ENCODE measurements around the gene FANCC. TPM values are rescaled to one million over a fixed set of nuclear protein-coding genes. Genes with fewer than 3 reads are reported as not detected.

The FANCC gene
- total and polyA plus RNA-seq, 4 donors, result 8.3 to 32.4 (median 11.5) TPM

- Histone ChIP-seq H3K9ac (ENCODE audit: low read depth in 1 of 2, low read length in 2 of 2) (no peak overlapping the region), H3K27me3 (ENCODE audit: control insufficient read depth in 4 of 4, insufficient read depth in 4 of 4, low read length in 3 of 4) (no peaks in the 10 kb centered on the region), H3K27ac (ENCODE audit: low read depth in 1 of 2, low read length in 2 of 2) (no peak overlapping the region), H3K36me3 (ENCODE audit: control insufficient read depth in 4 of 4, insufficient read depth in 3 of 4, low read depth in 1 of 4, low read length in 3 of 4) (no peaks in the 10 kb centered on the region), H3K4me3 (ENCODE audit: low read depth in 1 of 3, low read length in 3 of 3) (no peak overlapping the region), H3K9me3 (ENCODE audit: control insufficient read depth in 4 of 4, low read length in 3 of 4) (no peaks in the 10 kb centered on the region), H3K4me1 (ENCODE audit: control insufficient read depth in 4 of 4, insufficient read depth in 4 of 4, low read length in 3 of 4) (no peaks in the 10 kb centered on the region)
- 85% methylated on average over 13 of the region's 13 CpGs for WGBS
- no peak for DNase-seq (ENCODE audit: low spot score)
- TF ChIP-seq RAD21 (IDR thresholded peaks at IDR 0.05), result no peak
Measured at GRCh38 chr9:95342571-95342970, 25.1 kb upstream of the FANCC start.

GRCh38 chr9:95341293-95341962 is 23.9 kb upstream of the FANCC start:
- Histone ChIP-seq H3K36me3 (ENCODE audit: control insufficient read depth in 4 of 4, insufficient read depth in 3 of 4, low read depth in 1 of 4, low read length in 3 of 4) (no peaks in the 10 kb centered on the region), H3K4me3 (ENCODE audit: low read depth in 1 of 3, low read length in 3 of 3) (no peak overlapping the region), H3K4me1 (ENCODE audit: control insufficient read depth in 4 of 4, insufficient read depth in 4 of 4, low read length in 3 of 4) (no peaks in the 10 kb centered on the region), H3K9ac (ENCODE audit: low read depth in 1 of 2, low read length in 2 of 2) (no peak overlapping the region), H3K27me3 (ENCODE audit: control insufficient read depth in 4 of 4, insufficient read depth in 4 of 4, low read length in 3 of 4) (no peaks in the 10 kb centered on the region), H3K9me3 (ENCODE audit: control insufficient read depth in 4 of 4, low read length in 3 of 4) (no peaks in the 10 kb centered on the region), H3K27ac (ENCODE audit: low read depth in 1 of 2, low read length in 2 of 2) (no peak overlapping the region)
- TF ChIP-seq RAD21 (IDR thresholded peaks at IDR 0.05), result peak in 1 of 2 donors; percentile 31
- no peak for TF ChIP-seq FOXA1 (IDR thresholded peaks at IDR 0.05)
- TF ChIP-seq NR2F2 (IDR thresholded peaks at IDR 0.05), result no peak
- TF ChIP-seq TAF1 (conservative IDR thresholded peaks at IDR 0.05), result no peak
- TF ChIP-seq ZBTB33 (IDR thresholded peaks at IDR 0.05), result no peak
- TF ChIP-seq YY1 (IDR thresholded peaks at IDR 0.05), result no peak
- no peak for DNase-seq (ENCODE audit: low spot score)
- 68% methylated on average over 5 of the region's 5 CpGs for WGBS

DNA sequence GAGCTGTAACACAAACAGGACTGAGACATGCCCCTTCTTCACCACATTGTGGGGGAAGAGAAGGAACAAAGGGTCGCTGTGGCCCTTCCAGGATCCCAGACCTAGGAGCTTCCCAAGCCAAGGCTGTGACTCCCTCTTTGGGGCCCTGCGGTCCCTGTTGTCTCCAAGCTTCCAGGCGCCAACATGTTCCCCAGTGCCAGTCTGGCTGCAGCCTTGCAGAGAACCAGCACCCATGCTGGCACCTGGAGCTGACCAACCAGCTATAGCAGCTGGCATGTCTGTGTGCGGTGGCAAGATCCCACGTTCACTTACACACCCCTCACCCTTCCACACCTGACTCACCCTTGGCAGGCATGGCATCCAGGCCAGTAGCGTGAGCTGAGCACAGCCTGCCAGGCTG is 20.7 kb upstream of the FANCC start:
- Histone ChIP-seq H3K4me1 (ENCODE audit: control insufficient read depth in 4 of 4, insufficient read depth in 4 of 4, low read length in 3 of 4) (no peaks in the 10 kb centered on the region), H3K4me3 (ENCODE audit: low read depth in 1 of 3, low read length in 3 of 3) (no peak overlapping the region), H3K27me3 (ENCODE audit: control insufficient read depth in 4 of 4, insufficient read depth in 4 of 4, low read length in 3 of 4) (no peaks in the 10 kb centered on the region), H3K9me3 (ENCODE audit: control insufficient read depth in 4 of 4, low read length in 3 of 4) (no peaks in the 10 kb centered on the region), H3K9ac (ENCODE audit: low read depth in 1 of 2, low read length in 2 of 2) (no peak overlapping the region), H3K27ac (ENCODE audit: low read depth in 1 of 2, low read length in 2 of 2) (no peak overlapping the region), H3K36me3 (ENCODE audit: control insufficient read depth in 4 of 4, insufficient read depth in 3 of 4, low read depth in 1 of 4, low read length in 3 of 4) (no peaks in the 10 kb centered on the region)
- TF ChIP-seq EGR1 (IDR thresholded peaks at IDR 0.05; ENCODE audit: low read depth in 2 of 2) (no peak), HNF4A (conservative IDR thresholded peaks at IDR 0.05) (no peak), HNF4G (IDR thresholded peaks at IDR 0.05) (no peak), SP1 (IDR thresholded peaks at IDR 0.05) (no peak), NR2F2 (IDR thresholded peaks at IDR 0.05) (no peak), TAF1 (conservative IDR thresholded peaks at IDR 0.05) (no peak), GABPA (IDR thresholded peaks at IDR 0.05 in 1 of 2, conservative IDR thresholded peaks at IDR 0.05 in 1 of 2) (no peak)
- no peak for DNase-seq (ENCODE audit: low spot score)
- WGBS, result 96% methylated on average over 6 of the region's 6 CpGs

GRCh38 chr9:95336281-95336680 is 18.8 kb upstream of the FANCC start:
- Histone ChIP-seq H3K4me3 (ENCODE audit: low read depth in 1 of 3, low read length in 3 of 3) (no peak overlapping the region), H3K4me1 (ENCODE audit: control insufficient read depth in 4 of 4, insufficient read depth in 4 of 4, low read length in 3 of 4) (no peaks in the 10 kb centered on the region), H3K36me3 (ENCODE audit: control insufficient read depth in 4 of 4, insufficient read depth in 3 of 4, low read depth in 1 of 4, low read length in 3 of 4) (no peaks in the 10 kb centered on the region), H3K27ac (ENCODE audit: low read depth in 1 of 2, low read length in 2 of 2) (no peak overlapping the region), H3K9ac (ENCODE audit: low read depth in 1 of 2, low read length in 2 of 2) (no peak overlapping the region), H3K9me3 (ENCODE audit: control insufficient read depth in 4 of 4, low read length in 3 of 4) (no peaks in the 10 kb centered on the region), H3K27me3 (ENCODE audit: control insufficient read depth in 4 of 4, insufficient read depth in 4 of 4, low read length in 3 of 4) (no peaks in the 10 kb centered on the region)
- TF ChIP-seq, protein P1, sequence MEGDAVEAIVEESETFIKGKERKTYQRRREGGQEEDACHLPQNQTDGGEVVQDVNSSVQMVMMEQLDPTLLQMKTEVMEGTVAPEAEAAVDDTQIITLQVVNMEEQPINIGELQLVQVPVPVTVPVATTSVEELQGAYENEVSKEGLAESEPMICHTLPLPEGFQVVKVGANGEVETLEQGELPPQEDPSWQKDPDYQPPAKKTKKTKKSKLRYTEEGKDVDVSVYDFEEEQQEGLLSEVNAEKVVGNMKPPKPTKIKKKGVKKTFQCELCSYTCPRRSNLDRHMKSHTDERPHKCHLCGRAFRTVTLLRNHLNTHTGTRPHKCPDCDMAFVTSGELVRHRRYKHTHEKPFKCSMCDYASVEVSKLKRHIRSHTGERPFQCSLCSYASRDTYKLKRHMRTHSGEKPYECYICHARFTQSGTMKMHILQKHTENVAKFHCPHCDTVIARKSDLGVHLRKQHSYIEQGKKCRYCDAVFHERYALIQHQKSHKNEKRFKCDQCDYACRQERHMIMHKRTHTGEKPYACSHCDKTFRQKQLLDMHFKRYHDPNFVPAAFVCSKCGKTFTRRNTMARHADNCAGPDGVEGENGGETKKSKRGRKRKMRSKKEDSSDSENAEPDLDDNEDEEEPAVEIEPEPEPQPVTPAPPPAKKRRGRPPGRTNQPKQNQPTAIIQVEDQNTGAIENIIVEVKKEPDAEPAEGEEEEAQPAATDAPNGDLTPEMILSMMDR (IDR thresholded peaks at IDR 0.05; ENCODE audit: low read depth, low read length, missing input control), result peak; percentile 71
- TF ChIP-seq HNF4G (IDR thresholded peaks at IDR 0.05) (no peak), TAF1 (conservative IDR thresholded peaks at IDR 0.05) (no peak), YY1 (IDR thresholded peaks at IDR 0.05) (no peak), RAD21 (IDR thresholded peaks at IDR 0.05) (peak; percentile 80 to 83), FOXA1 (IDR thresholded peaks at IDR 0.05) (no peak), FOXA2 (IDR thresholded peaks at IDR 0.05) (no peak), ATF3 (IDR thresholded peaks at IDR 0.05) (no peak), EGR1 (IDR thresholded peaks at IDR 0.05; ENCODE audit: low read depth in 2 of 2) (no peak), ZBTB33 (IDR thresholded peaks at IDR 0.05) (no peak), GABPA (IDR thresholded peaks at IDR 0.05 in 1 of 2, conservative IDR thresholded peaks at IDR 0.05 in 1 of 2) (no peak), RXRA (IDR thresholded peaks at IDR 0.05) (no peak), NR2F2 (IDR thresholded peaks at IDR 0.05) (no peak)
- no peak for DNase-seq (ENCODE audit: low spot score)
- WGBS, result 53% methylated on average over 3 of the region's 3 CpGs

Data from liver (tissue), 9 donors.